GM21529 (cell line): ENCODE data around the gene CD7.

Source experiments
- ATAC-seq: cut with Tn5 transposase; IDR thresholded peaks from one replicate; pipeline ENCODE4 v1.9.1; 2021; ENCODE audit not compliant: unreplicated experiment

CD7 gene

DNA sequence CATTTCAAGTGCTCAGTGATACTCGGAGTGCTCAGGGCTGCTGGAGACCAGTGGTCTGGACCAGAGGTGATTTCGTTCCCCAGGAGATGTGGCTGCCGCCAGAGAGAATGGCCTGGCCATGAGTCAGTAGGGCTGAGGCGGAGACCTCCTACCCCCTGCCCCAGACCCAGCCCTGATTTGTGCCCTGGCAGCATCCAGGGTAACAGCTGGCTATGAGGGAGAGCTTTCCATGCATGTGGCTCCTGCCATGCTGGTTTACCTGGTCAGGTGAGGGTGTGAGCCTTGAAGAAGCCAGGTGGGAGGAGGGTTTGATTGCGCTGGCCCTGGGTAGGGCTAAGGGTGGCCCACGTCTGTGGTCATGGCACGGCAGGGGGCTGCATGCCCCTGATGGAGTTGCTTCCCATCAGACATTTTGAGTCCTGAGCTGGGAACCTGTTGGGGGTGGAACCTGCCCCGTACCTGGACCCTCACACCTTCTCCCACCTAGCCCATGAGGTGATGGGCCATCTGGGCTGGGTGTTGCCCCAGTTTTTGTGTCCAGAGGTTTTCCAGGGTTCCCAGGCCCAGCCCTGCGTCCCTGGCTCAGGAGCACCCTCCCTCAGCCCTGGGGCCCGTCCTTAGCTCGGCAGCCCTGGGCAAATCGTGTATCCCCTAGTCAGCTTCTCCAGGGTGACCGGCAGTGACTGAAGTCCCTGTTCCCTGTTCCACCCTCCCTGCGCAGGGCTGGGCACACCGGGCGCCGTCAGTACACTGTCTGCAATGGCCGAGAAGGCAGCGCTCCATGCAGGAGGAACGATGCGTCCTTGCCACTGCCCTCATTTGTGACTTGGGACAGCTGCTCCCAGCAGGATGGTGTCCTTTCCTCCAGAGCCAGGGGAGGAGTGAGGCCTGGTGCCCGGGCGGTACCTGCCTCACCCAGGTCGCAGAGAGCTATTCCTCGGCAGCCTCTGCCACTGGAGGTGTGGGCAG is 34.9 kb downstream of the CD7 start:
- ATAC-seq = no peak

DNA sequence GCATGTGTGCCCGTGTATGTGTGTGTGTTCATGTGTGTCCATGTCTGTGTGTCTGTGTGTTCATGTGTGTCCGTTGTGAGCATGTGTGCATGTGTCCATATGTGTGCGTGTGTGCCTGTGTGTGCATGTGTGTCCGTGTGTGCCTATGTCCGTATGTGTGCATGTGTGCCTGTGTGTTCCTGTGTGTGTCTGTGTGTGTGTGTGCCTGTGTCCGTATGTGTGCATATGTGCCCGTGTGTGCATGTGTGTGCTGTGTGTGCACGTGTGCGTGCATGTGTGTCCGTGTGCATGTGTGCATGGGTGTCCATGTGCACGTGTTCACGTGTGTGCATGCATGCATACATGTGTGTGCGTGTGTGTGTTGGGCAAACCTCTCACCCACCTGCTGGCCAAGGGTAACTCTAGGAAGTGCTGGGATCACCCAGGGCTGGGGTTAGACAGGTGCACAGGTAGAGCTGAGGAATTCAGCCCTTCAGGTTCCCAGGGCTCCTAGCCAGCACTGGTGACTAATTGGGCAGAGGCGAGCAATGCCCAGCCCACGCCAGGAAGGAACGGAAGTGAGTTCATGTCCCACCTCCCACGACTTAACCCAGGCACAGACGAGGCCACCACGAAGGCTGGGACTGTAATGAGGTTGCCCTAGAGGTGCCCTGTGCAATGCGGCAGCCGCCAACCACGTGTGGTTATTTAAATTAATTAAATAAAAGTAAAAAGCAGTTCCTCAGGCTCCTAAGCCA is 35.7 kb downstream of the CD7 start:
- ATAC-seq = no peak

GRCh38 chr17:82281076-82281475 is 36.3 kb downstream of the CD7 start:
- no peak for ATAC-seq

DNA sequence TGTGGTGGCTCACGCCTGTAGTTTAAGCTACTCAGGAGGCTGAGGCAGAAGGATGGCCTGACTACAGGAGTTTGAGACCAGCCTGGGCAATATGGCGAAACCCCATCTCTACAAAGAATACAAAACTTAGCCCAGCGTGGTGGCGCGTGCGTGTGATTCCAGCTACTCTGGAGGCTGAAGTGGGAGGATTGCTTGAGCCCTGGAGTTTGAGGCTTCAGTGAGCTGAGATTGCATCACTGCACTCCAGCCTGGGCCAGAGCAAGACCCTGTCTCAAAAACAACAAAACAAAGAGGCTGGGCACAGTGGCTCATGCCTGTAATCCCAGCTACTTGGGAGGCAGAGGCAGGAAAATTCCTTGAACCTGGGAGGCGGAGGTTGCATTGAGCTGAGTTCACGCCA is 36.9 kb downstream of the CD7 start:
- no peak for ATAC-seq

DNA sequence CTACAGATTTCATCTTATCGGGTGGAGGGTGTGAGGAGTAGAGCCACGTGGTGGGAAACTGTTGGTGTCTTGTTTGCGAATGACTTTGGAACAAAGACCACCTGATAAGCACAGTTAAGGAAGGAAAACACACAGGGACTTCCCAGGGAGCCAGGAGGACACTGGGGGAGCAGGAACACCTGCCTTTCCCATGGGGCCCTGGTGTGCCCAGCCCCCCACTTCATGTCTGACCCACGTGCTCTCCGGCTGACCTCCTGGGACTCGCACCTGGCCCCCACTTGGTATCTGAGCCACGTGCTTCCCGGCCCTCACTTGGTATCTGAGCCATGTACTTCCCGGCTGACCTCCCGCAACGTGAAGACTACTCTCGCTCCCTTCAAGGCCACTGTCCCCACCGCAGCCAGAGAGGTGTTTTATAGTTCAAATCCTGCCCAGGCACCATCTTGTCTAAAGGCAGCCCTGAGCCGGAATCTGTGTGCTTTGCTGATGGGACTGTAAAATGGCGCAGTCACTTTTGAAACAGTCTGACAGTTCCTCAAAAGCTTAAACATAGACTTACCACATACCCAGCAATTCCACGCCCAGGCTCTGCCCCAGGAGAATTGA is 38.5 kb downstream of the CD7 start:
- no peak for ATAC-seq

DNA sequence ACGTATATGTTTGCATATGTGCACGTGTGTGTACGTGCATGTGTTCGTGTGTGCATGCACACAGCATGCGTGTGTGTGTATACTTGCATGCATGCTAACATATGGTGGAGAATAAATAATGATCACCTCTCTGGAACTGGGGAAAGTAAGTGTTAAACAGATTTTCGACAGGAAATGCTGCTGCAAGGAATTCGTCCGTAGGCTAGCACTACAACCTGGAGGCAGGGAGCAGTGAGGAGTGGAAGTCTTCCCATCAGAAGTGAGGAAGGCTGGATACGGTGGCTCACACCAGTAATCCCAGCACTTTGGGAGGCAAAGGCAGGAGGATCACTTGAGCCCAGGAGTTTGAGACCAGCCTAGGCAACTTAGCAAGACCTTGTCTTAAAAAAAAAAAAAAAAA is 39.1 kb downstream of the CD7 start:
- no peak for ATAC-seq

- ATAC-seq = no peak
These were observed 39.6 kb downstream of the CD7 start for GRCh38 chr17:82277851-82278250.

- no peak for ATAC-seq
These were observed 40.5 kb downstream of the CD7 start for GRCh38 chr17:82276938-82277337.

- ATAC-seq = no peak
These were observed 42.1 kb downstream of the CD7 start for GRCh38 chr17:82275326-82275725.

DNA sequence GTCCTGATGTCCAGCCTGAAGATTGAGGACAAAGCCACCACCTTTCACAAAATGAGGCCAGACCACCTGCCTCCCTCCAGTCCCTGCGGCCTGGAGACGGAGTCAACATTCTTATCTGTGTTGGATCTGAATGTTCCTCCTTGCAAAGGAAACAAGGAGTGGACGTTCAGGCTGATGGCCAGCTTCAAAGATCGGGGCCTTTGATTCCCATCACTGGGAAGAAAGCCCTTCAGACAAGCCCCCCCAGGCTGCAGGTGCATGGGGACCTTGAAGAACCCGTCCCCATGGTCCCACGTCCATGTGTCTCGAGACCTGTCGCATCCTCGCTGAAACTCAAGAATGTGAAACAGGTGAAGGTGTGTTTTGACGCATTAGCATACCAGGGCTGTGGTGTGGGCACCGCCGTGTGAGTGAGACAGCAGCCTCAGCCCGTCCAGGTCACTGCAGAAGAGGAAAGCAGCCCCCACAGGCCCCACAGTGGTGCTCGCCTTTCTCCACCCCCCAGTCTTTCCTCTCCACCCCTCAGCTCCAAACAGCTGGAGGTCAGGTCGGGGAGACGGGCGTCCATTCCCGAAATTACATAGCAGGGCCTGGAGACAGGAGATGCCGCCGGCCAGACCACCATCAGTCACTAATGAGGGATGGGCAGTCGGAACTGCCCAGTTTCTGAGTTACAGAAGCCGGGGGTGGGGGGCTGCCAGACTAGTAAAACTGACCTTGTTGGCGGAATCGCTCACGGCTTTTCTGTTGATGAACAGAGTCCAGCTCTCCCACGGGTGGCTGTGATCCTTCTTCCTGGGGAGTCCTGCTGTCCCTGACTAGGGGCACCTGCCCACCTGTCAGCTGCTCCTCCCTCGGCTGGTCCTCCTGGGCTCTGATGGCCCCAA is 43.0 kb downstream of the CD7 start:
- no peak for ATAC-seq

DNA sequence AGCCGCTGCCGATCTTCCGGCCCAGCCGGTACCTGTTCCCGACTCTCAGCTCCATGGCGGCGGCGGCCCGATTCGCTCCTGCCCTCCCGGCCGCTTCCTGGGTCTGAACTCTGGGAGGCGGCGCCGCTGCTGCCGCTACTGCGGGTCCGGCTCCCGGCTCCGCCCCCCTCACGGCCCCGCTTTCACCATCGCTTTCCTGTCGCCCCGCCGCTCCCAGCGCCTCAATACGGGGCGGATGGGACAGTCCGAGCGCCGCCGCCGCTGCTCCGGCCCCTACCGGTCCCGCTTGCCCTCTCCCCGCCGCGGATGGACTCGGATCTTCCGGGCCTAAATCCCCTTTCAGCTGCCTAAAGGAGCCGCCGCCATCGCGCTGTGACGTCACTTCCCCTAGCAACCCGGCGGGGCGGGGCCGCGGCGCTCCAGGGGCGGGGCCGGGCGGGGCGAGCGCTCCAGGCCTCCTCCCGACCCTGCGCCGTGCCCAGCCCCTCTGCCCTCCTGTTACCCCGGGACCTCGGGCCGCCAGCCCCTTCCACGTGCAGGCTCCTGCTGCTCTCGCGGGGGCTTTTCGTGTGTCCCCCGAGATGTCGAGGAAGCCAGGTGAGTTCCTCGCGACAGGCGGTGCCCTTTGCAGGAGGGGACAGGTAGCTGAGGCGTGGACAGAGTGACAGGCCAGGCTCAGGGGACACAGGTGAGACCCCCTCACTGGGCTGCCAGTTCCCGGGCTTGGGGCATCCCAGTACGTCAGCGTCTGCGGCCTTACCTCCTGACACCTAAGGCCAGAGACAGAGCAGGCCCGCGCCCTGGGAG is 43.9 kb downstream of the CD7 start, which contains the start of gene CSNK1D:
Gene CSNK1D, minus strand, starts transcription at position 374 of the 807 bp plus-strand sequence. Its CDS starts 319 bp downstream, at position 55.
- peak; percentile 68 for ATAC-seq

- no peak for ATAC-seq
These were observed 44.7 kb downstream of the CD7 start for GRCh38 chr17:82272495-82273326.

- ATAC-seq = no peak
These were observed 46.0 kb downstream of the CD7 start for GRCh38 chr17:82271401-82271800.

GRCh38 chr17:82270651-82271050 is 46.8 kb downstream of the CD7 start:
- ATAC-seq = no peak

DNA sequence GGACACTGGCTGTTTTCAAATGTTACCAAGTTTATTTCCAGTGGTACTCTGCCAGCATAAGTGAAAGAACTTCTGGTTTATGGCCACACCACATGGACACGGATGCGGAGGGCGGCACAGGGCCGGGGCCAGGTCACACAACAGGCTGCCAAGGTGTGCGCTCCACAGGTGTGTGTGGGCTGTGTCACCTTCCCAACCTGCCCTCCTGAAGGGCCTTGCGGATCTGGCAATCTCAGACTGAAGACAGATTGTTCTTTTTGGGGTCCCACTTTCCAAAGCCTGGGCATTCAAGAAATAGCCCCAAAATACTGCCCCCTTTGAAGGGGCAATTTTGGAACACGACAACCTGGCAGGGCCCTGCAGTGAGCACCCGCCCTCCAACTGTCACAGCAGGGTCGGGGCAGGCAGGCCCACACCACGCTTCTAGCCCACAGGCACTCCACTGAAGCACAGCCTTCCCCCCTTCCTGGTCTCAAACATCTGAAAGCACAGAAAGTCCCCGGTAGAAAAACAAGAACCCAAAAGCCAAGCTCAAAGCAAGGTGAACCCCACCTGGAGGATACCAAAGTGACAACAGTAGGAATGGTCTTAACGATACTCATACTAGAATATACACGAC is 47.4 kb downstream of the CD7 start:
- ATAC-seq = no peak

GRCh38 chr17:82269138-82269881 is 48.1 kb downstream of the CD7 start:
- ATAC-seq = no peak

DNA sequence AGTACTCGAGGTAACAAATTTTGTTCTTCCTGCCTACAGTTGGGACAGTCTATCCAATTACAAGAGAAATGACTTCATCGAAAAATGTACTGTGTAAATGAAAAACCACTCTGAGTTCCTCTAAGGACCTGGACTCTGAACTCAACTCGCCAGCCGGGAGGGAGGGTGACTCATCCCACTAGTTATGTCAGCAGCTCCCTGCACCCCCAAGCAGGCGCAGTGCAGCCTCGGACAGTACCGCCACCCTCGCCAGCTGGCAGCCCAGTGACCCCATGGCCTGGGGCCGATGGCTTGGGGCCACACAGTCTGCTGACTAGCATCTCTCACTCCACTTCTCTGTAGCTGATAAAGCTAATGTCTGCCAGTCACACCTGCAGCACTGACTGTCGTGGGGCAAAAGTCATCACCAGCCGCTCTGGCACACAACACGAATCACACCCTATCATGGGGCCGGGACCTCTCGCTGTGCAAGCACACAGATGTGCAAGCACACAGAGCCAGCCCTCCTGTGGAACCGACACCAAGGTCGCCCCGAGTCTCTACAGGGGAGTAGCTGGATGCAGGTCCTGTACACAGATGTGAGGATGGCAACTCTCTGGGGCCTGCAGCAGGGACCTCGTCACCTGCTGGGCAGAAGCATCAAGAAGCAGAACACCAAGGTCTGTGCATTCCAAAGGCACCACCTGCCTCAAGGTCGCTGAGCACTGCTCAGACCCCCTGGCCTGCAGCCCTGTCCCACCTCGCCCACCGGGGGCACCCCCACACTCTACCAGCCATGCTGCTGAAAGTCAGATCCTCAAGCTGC is 49.6 kb downstream of the CD7 start:
- no peak for ATAC-seq
